ENCODE measurements around the gene IGF1R. TPM values are rescaled to one million over a fixed set of nuclear protein-coding genes. Genes with fewer than 3 reads are reported as not detected.

The IGF1R gene
- total RNA-seq, 1 experiment from 2014 or later: 3.8 TPM

DNA sequence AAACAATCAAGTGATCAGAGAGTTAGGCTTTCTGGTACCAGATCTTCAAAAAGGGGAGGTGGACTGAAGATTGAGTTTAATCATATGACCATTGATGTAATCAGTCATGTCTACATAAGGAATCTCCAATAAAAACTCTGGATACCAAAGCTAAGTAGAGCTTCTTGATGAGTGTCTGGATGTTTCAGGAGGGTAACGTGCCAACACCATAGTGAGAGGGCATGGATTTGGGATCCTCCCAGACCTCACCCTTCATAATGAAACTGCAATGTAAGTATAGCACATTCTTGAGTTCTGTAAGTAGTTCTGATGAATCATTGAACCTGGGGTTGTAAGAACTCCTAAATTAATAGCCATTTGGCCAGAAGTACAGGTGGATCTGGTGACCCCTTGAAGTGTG is 337.9 kb downstream of the IGF1R start:
- ATAC-seq: no peak
- Histone ChIP-seq H2AFZ (ENCODE audit: low read length) (no peak overlapping the region), H3K27me3 (ENCODE audit: low read length) (no peaks in the 10 kb centered on the region), H3K9ac (ENCODE audit: low read length) (no peak overlapping the region), H3K9me3 (ENCODE audit: low read length) (peaks cover 6% of the 10 kb centered on the region; the same call in 1 of the 2 replicates), H3K9me2 (replicated peaks; ENCODE audit: low read length) (no peaks in the 10 kb centered on the region), H3F3A (ENCODE audit: low read length, unreplicated experiment) (no peaks in the 10 kb centered on the region), H3K4me1 (ENCODE audit: insufficient read depth, low read length) (peaks cover 26% of the 10 kb centered on the region), H3K36me3 (ENCODE audit: low read depth, low read length) (no peaks in the 10 kb centered on the region), H3K27ac (ENCODE audit: low read length) (no peak overlapping the region), H3K79me2 (ENCODE audit: low read length) (no peaks in the 10 kb centered on the region), H4K20me1 (ENCODE audit: low read length) (no peaks in the 10 kb centered on the region), H3K4me2 (ENCODE audit: low read length) (no peak overlapping the region), H3K4me3 (ENCODE audit: low read length) (no peak overlapping the region)
- POLR2A ChIA-PET (ENCODE audit: unreplicated experiment): no interaction called here
- no peak for DNase-seq
- no TSS peak for BruUV-seq (replicated peaks)
- intact Hi-C loops (cut with micrococcal nuclease): loop anchor here (10.0 kb wide), 1 partner anchor 69 kb away; no protein-coding TSS in a partner anchor
- TF ChIP-seq EZH2phosphoT487 (IDR thresholded peaks at IDR 0.05; ENCODE audit: borderline replicate concordance, low read length): no peak
- TF ChIP-seq EZH2 (IDR thresholded peaks at IDR 0.05; ENCODE audit: low read length, unreplicated experiment): no peak
- TF ChIP-seq, protein P1, sequence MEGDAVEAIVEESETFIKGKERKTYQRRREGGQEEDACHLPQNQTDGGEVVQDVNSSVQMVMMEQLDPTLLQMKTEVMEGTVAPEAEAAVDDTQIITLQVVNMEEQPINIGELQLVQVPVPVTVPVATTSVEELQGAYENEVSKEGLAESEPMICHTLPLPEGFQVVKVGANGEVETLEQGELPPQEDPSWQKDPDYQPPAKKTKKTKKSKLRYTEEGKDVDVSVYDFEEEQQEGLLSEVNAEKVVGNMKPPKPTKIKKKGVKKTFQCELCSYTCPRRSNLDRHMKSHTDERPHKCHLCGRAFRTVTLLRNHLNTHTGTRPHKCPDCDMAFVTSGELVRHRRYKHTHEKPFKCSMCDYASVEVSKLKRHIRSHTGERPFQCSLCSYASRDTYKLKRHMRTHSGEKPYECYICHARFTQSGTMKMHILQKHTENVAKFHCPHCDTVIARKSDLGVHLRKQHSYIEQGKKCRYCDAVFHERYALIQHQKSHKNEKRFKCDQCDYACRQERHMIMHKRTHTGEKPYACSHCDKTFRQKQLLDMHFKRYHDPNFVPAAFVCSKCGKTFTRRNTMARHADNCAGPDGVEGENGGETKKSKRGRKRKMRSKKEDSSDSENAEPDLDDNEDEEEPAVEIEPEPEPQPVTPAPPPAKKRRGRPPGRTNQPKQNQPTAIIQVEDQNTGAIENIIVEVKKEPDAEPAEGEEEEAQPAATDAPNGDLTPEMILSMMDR (conservative IDR thresholded peaks at IDR 0.05; ENCODE audit: low read depth, low read length): no peak
- CTCF ChIA-PET: no interaction called here

- intact Hi-C loops (cut with micrococcal nuclease): no loop called here
- Histone ChIP-seq H3K79me2 (ENCODE audit: low read length) (no peaks in the 10 kb centered on the region), H3F3A (ENCODE audit: low read length, unreplicated experiment) (no peaks in the 10 kb centered on the region), H3K9me3 (ENCODE audit: low read length) (no peaks in the 10 kb centered on the region), H3K4me3 (ENCODE audit: low read length) (no peak overlapping the region), H3K4me1 (ENCODE audit: insufficient read depth, low read length) (no peaks in the 10 kb centered on the region), H3K4me2 (ENCODE audit: low read length) (no peak overlapping the region), H3K36me3 (ENCODE audit: low read depth, low read length) (no peaks in the 10 kb centered on the region), H3K27me3 (ENCODE audit: low read length) (no peaks in the 10 kb centered on the region), H3K27ac (ENCODE audit: low read length) (no peak overlapping the region), H3K9me2 (replicated peaks; ENCODE audit: low read length) (no peaks in the 10 kb centered on the region), H3K9ac (ENCODE audit: low read length) (no peak overlapping the region), H2AFZ (ENCODE audit: low read length) (no peak overlapping the region), H4K20me1 (ENCODE audit: low read length) (no peaks in the 10 kb centered on the region)
- no peak for ATAC-seq
- POLR2A ChIA-PET (ENCODE audit: unreplicated experiment): no interaction called here
- no peak for TF ChIP-seq EZH2 (IDR thresholded peaks at IDR 0.05; ENCODE audit: low read length, unreplicated experiment)
- TF ChIP-seq, protein P1 (conservative IDR thresholded peaks at IDR 0.05; ENCODE audit: low read depth, low read length): no peak
- no peak for TF ChIP-seq EZH2phosphoT487 (IDR thresholded peaks at IDR 0.05; ENCODE audit: borderline replicate concordance, low read length)
- no TSS peak for BruUV-seq (replicated peaks)
- no peak for DNase-seq
- CTCF ChIA-PET: no interaction called here
These were observed 346.6 kb downstream of the IGF1R start for GRCh38 chr15:98994892-98995291.

- no peaks in the 10 kb centered on the region for H3F3A ChIP-seq (ENCODE audit: low read length, unreplicated experiment)
- H3K9me3 ChIP-seq (ENCODE audit: low read length): no peaks in the 10 kb centered on the region
- no peaks in the 10 kb centered on the region for H3K4me1 ChIP-seq (ENCODE audit: insufficient read depth, low read length)
- no peaks in the 10 kb centered on the region for H3K9me2 ChIP-seq (replicated peaks; ENCODE audit: low read length)
- H3K27ac ChIP-seq (ENCODE audit: low read length): no peak overlapping the region
- no peak overlapping the region for H3K4me2 ChIP-seq (ENCODE audit: low read length)
- no peak overlapping the region for H3K4me3 ChIP-seq (ENCODE audit: low read length)
- H3K36me3 ChIP-seq (ENCODE audit: low read depth, low read length): no peaks in the 10 kb centered on the region
- no peaks in the 10 kb centered on the region for H4K20me1 ChIP-seq (ENCODE audit: low read length)
- intact Hi-C loops (cut with micrococcal nuclease): no loop called here
- H3K27me3 ChIP-seq (ENCODE audit: low read length): no peaks in the 10 kb centered on the region
- BruUV-seq (replicated peaks): no TSS peak
- POLR2A ChIA-PET (ENCODE audit: unreplicated experiment): no interaction called here
- TF ChIP-seq EZH2 (IDR thresholded peaks at IDR 0.05; ENCODE audit: low read length, unreplicated experiment) (no peak), EZH2phosphoT487 (IDR thresholded peaks at IDR 0.05; ENCODE audit: borderline replicate concordance, low read length) (no peak)
- TF ChIP-seq, protein P1 (conservative IDR thresholded peaks at IDR 0.05; ENCODE audit: low read depth, low read length): no peak
- no peak for ATAC-seq
- no peaks in the 10 kb centered on the region for H3K79me2 ChIP-seq (ENCODE audit: low read length)
- CTCF ChIA-PET: no interaction called here
- H2AFZ ChIP-seq (ENCODE audit: low read length): no peak overlapping the region
- no peak overlapping the region for H3K9ac ChIP-seq (ENCODE audit: low read length)
- no peak for DNase-seq
These were observed 347.8 kb downstream of the IGF1R start for GRCh38 chr15:98996169-98996568.
